Right ventricle myocardium superior (tissue), 1 donor: ENCODE measurements around the gene LUC7L3. TPM values are rescaled to one million over a fixed set of nuclear protein-coding genes. Genes with fewer than 3 reads are reported as not detected.
"Not testable (repeated sequence)": the region's sequence is repeated elsewhere in the genome, so short reads cannot be mapped to it uniquely, and the experiment has no call there.

Experiments used
- ATAC-seq: fragments of 200-7000 bp; cut with Tn5 transposase; one replicate; pipeline ENCODE4 v1.9.1; 2020; ENCODE audit warnings: mild to moderate bottlenecking; ENCODE audit not compliant: poor library complexity
- DNase-seq: peaks from one replicate; pipeline ENCODE4 v3.0.0-alpha.2; 2020
- intact Hi-C: fragments of 100-400 bp; cut with DNase I; formaldehyde crosslinking; loops from one replicate; pipeline ENCODE4 v1.11.2; 2022
- long read RNA-seq: library from polyadenylated mRNA; unstranded; transcript quantifications from one replicate; pipeline ENCODE4 v2.0.0, GENCODE V29; 2021
- total RNA-seq: library from RNA; stranded (reverse); fragmentation: NEBNext Ultra II Directional; extraction: Animal tissue kit (Norgen Biotek cat#: 25700); gene quantifications from one replicate; pipeline ENCODE4 v1.2.1, GENCODE V29; 2021
- donor health status: DM: no; HTN: yes; CAD: no; lungs with severe emphysema.

LUC7L3 gene, protein sequence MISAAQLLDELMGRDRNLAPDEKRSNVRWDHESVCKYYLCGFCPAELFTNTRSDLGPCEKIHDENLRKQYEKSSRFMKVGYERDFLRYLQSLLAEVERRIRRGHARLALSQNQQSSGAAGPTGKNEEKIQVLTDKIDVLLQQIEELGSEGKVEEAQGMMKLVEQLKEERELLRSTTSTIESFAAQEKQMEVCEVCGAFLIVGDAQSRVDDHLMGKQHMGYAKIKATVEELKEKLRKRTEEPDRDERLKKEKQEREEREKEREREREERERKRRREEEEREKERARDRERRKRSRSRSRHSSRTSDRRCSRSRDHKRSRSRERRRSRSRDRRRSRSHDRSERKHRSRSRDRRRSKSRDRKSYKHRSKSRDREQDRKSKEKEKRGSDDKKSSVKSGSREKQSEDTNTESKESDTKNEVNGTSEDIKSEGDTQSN
- total RNA-seq, result 58.1 TPM
- long read RNA-seq, full-length matches to known transcripts, result 26 of 37 reads
- long read RNA-seq, partial matches to known transcripts, result 2 of 37 reads
- long read RNA-seq, other reads (novel, unspliced or antisense), result 9 of 37 reads

DNA sequence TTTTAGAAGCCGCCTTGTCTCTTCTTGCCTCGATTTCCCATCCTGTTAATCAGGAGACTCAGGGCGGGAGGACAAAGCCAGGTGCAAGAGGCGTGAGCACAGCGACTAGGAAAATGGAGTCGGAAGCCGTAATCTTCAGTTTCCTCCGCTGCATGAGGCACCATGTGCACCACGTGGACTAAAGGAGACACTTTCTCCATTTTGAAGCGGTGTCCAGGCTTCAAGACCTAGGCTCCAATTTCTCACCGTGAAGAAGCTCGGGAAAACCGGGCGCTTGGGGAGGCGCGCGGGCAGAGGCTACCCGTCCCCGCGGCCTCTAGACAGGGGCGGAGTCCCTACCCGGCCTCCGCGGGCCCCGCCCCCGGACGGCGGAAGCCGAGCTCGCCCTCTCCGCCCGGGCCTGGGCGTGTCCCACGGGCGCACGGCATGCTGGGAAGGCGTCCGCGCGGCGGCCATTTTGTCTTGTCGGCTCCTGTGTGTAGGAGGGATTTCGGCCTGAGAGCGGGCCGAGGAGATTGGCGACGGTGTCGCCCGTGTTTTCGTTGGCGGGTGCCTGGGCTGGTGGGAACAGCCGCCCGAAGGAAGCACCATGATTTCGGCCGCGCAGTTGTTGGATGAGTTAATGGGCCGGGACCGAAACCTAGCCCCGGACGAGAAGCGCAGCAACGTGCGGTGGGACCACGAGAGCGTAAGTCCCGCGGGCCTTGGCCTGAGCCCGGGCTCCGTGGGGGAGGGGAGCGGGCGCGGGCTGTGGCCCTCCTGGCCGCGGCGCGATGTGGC lies at the start of gene LUC7L3:
LUC7L3 (plus strand) TSS at position 460 of the 780 bp plus-strand sequence; CDS start at position 590, 130 bp downstream.
- peak; percentile 96 for DNase-seq
- peak; percentile 99 for ATAC-seq
- intact Hi-C loops, result no loop called here

DNA sequence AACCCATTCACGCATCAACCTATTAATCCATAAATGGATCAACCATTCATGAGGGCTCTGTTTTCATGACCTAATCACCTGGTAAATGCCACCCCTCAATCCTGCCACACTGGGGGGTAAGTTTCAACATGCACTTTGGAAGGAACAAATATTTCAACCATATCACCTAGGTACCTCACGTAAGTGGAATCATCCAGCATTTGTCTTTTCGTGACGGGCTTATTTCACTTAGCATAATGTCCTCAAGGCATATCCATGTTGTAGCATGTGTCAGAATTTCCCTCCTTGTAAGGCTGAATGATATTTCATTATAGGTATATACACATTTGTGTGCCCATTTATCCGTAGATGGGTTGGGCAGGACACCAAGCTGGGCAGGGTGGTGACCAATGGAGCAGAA lies 47.3 kb upstream of the LUC7L3 start:
- ATAC-seq (no peak), DNase-seq (no peak)
- intact Hi-C loops, result no loop called here

DNA sequence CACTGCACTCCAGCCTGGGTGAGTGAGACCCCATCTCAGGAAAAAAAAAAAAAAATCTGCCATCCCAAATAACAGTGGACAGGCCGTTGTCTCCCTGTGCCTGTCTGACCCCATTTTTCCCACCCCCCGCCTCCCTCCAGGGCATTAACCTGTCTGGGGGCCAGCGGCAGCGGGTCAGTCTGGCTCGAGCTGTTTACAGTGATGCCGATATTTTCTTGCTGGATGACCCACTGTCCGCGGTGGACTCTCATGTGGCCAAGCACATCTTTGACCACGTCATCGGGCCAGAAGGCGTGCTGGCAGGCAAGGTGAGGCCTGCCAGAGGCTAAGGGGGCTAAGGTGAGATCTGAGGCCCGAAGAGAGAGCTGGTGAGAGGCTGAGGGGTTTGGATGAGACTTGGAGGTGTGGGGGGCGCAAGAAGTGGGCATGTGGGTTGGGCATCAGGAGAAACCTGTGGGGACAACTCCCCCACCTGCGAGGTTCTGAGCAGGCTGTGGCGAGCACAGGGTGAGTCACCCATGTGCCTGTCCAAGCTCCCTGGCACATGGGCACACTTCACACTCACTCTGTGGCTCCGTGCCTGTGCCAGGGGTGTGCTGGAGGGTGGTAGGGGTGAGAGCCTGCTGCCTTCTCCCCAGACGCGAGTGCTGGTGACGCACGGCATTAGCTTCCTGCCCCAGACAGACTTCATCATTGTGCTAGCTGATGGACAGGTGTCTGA lies 46.4 kb upstream of the LUC7L3 start:
- intact Hi-C loops, result no loop called here
- DNase-seq, result no peak
- ATAC-seq, result peak; percentile 82

DNA sequence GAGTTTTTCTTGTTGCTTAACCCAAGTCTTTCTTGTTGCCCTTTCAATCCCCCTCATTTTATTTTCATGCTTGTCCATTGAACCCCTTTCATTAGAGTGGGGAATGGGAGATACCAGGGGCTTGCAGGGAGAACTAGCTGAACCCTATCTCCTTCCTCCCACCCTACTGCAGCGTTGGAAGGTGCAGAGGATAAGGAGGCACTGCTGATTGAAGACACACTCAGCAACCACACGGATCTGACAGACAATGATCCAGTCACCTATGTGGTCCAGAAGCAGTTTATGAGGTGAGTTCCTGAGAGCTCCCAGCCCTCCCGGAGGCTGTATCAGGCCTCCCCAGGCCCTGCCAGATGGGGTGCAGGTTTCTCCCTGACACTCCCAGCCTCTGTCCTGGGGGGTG lies 44.2 kb upstream of the LUC7L3 start:
- no peak for DNase-seq
- ATAC-seq, result peak; percentile 21
- intact Hi-C loops, result no loop called here

DNA sequence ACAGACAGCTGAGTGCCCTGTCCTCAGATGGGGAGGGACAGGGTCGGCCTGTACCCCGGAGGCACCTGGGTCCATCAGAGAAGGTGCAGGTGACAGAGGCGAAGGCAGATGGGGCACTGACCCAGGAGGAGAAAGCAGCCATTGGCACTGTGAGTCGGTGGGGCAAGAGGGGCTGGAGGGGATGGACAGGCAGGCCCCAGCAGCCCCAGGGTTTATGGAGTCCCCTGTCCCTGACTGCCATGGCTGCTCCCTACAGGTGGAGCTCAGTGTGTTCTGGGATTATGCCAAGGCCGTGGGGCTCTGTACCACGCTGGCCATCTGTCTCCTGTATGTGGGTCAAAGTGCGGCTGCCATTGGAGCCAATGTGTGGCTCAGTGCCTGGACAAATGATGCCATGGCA lies 43.8 kb upstream of the LUC7L3 start:
- no peak for DNase-seq
- intact Hi-C loops, result no loop called here

DNA sequence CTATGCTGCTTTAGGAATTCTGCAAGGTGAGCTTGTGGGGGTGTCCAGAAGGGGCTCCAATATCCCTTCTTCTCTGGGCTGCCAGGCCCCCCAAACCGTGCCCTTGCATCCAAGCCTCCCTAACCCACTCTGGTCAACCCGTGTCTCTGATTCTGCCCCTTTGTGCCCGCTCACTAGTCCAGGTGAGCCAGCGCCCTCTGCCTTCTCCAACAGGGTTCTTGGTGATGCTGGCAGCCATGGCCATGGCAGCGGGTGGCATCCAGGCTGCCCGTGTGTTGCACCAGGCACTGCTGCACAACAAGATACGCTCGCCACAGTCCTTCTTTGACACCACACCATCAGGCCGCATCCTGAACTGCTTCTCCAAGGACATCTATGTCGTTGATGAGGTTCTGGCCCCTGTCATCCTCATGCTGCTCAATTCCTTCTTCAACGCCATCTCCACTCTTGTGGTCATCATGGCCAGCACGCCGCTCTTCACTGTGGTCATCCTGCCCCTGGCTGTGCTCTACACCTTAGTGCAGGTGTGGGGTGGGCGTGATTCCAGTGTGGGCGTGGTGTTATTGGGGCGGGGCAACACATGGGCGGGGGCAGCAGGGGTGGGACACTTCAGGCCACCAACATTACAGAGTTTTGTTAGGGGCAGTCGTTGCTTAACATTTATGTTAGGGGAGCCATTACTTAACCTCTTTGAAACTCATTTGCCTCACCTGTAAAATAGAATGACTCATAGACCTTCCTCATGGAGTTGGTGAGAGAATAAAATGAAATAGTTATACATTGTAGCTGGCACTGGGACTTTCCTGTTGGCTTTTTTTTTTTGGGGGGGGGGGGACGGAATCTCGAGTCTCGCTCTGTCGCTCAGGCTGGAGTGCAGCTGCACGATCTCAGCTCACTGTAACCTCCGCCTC lies 43.1 kb upstream of the LUC7L3 start:
- intact Hi-C loops, result no loop called here
- ATAC-seq (no peak), DNase-seq (no peak)

More for the DNA sequence above, 43.8 kb upstream of the LUC7L3 start:
- ATAC-seq, result peak; percentile 18

DNA sequence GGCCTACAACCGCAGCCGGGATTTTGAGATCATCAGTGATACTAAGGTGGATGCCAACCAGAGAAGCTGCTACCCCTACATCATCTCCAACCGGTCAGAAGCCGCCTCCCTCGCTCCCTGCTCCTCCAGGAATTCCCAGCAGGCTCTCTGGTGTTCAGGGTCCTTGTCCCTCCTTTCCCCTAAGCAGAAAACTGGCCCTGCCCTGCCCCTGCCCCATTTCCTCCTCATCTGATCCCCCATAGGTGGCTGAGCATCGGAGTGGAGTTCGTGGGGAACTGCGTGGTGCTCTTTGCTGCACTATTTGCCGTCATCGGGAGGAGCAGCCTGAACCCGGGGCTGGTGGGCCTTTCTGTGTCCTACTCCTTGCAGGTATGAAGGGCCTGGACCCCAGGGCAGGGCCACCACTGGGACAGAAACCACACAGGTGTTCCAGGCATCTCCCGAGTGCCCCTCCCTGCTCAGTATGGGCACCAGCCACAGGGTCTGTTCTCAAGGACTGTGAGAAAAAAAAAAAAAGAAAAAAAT lies 41.5 kb upstream of the LUC7L3 start:
- intact Hi-C loops, result no loop called here
- ATAC-seq, result no peak

DNA sequence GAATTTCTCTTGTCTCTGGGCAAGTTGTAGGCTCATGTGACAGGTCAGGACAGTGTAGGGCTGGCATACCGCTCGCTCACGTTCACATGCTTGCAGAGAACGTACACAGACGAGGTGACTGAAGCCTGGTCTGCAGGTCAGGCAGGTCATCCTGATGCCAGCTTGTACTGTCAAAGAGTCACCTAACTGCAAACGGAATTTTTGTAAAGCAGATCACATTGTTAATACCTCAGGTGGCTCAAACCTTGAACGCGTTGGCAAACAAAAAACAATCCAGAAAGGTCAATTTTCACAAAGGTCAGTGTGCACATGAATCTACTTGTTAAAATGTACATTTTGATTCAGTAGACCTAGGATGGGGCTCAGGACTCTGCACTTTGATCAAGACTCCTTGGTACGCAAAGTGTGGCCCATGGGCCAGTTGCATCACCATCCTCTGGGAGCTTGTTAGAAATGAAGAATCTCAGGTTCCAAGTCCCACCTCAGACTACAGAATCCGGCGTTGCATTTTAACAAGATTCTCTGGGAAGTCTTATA lies 40.3 kb upstream of the LUC7L3 start:
- ATAC-seq (no peak), DNase-seq (no peak)
- intact Hi-C loops, result no loop called here

More for the DNA sequence above, 41.5 kb upstream of the LUC7L3 start:
- DNase-seq, result no peak

DNA sequence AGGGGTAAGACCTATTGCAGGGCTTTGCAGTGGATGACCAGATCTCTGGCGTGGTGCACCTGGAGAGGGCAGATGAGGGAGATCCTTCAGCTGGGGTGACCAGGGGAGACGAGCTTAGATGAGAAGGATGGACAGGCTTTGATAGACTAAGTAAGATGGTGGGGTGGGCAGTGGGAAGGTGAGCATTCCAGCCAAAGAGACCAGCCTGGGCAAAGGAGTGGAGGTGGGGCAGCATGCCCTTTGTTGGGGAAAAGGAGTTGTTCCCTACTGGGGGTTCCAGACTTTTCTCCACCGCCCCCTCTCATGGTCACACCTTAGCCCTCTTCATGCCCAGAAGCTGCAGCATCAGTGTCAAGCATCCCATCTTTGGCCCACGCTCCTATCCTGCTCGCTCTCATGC lies 39.3 kb upstream of the LUC7L3 start:
- DNase-seq, result no peak
- intact Hi-C loops, result loop anchor here (2.0 to 5.0 kb wide), 2 partner anchors 49 to 128 kb away; no protein-coding TSS in a partner anchor
- no peak for ATAC-seq

DNA sequence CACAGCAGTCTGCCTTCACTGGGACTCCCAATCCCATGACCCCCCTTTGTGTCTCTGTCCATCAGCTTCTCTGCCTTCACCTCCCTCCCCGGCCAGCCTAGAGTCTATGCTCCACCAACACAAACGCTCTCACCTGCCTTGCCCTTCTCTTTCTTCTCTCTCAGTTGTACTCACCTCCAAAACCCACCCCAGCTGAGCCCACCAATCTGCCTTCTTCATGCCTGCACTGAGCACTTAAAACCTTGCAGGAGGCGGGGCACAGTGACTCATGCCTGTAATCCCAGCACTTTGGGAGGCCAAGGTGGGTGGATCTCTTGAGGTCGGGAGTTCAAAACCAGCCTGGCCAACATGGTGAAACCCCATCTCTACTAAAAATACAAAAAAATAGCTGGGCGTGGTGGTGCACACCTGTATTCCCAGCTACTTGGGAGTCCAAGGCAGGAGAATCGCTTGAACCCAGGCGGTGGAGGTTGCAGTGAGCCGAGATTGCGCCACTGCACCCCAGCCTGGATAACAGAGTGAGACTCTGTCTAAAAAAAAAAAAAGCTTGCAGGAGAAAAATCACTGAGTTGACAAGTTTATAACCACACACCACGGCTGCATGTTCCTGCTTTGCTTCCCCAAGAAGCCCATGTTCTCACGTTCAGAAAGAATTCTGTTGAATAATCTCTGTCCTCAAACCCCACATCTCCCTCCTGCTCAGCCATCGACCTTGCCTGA lies 38.7 kb upstream of the LUC7L3 start:
- intact Hi-C loops, result loop anchor here (2.0 to 5.0 kb wide), 2 partner anchors 50 to 128 kb away; no protein-coding TSS in a partner anchor
- ATAC-seq, DNase-seq: not testable (repeated sequence)

DNA sequence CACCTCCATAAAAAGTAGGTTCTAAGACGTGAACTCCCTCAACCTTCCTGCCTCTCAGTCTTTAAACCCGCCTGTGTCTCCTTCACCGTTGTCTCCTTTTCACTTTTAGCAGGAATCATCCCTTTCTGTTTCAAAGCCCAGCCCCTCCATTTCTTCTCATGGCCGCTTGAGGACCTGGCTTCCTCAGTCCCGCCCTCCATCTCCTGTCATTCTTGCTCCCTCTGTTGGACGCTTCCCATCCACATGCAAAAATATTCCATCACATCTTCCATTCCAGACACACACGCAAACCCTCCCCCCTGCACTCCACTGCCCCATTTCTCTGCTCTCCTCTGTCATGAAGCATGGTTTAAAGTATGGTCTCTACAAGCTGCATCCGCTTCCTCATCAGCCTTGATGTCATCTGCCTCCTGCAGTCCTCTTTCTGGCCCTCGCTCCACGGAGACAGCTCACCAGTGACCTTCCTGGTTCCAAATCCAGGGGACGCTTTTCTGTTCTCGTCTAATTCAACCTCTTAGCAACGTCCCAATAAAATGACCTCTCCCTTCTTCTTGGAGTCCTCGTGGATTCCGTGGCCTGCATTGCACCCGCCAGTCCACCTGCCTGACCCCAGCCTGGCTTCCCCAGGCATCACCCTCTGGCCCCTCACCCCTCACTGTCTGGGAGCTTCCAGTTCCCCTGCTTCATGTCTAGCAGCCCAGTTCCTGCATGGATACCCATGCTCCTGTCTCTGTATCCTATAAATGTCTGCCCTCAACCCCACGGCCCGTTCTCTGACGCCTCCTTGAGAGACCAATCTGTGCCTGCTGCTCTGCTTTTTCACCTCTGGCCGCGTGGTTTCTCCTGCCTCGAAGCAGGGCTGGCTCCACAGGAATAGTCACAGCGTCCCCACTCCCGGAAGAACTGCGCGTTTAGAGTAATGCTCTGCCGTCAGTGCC lies 37.9 kb upstream of the LUC7L3 start:
- intact Hi-C loops, result loop anchor here (2.0 to 5.0 kb wide), 2 partner anchors 51 to 129 kb away; no protein-coding TSS in a partner anchor
- ATAC-seq, result peak; percentile 80
- DNase-seq, result no peak

DNA sequence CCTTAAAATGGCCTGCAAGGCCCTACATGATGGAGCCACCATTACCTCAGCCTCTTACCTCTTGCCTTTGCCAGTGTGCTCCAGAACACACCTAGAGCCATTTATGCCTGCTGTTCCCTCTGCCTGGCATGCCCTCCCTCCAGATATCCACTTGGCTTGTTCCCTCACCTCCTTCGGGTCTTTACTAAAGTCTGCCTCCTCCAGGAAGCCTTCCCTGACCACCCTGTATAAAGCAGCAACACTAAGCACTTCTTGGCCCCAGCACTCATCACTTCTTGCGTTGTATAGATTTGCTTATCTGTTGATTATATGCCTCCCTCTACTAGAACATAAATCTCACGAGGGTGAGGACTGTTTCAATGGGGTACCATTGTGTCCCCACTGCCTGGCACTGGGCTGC lies 37.0 kb upstream of the LUC7L3 start:
- intact Hi-C loops, result loop anchor here (5.0 kb wide), 1 partner anchor 130 kb away; no protein-coding TSS in a partner anchor
- ATAC-seq, result no peak
- no peak for DNase-seq

DNA sequence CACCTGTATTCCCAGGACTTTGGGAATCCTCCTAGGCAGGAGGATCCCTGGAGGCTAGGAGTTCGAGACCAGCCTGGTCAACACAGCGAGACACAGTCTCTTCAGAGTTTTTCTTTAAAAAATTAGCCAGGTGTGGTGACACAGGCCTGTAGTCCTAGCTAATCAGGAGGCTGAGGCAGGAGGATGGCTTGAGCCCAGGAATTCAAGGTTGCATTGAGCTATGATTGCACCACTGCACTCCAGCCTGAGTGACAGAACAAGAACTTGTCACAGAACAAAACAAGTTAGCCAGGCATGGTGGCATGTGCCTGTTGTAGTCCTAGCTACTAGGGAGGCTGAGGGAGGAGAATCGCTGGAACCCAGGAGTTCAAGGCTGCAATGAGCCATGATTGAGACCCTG lies 36.5 kb upstream of the LUC7L3 start:
- intact Hi-C loops, result loop anchor here (5.0 kb wide), 1 partner anchor 131 kb away; no protein-coding TSS in a partner anchor
- ATAC-seq, result no peak
- no peak for DNase-seq

DNA sequence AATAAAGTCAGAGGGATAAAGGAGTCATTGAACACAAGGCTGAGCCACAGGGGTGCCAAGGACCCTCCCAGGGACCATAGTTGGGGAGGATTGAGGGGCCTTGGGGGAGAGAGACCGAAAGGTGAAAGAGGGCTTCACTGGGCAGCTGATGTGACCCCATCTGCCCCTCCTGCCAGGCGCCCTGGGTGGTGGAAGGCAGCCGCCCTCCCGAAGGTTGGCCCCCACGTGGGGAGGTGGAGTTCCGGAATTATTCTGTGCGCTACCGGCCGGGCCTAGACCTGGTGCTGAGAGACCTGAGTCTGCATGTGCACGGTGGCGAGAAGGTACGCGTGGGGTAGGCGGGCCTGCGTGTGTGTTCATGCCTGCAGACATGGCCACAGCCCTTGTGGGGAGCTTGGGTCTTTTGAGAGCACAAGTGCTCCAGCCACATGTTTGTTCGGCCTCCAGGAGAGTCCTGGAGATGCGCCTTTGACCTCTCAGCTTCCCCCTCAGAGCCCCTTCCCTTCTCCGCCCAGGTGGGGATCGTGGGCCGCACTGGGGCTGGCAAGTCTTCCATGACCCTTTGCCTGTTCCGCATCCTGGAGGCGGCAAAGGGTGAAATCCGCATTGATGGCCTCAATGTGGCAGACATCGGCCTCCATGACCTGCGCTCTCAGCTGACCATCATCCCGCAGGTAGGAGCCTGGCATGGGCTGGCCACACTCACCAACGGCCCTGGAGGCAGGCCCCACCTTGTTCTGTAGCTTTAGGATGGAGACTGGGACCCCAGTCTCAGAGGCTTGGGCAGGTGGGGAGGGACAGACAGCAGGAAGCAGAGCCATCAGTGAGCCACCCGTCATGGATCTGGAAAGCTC lies 35.7 kb upstream of the LUC7L3 start:
- intact Hi-C loops, result loop anchor here (5.0 kb wide), 1 partner anchor 131 kb away; no protein-coding TSS in a partner anchor
- DNase-seq, result no peak
- no peak for ATAC-seq

DNA sequence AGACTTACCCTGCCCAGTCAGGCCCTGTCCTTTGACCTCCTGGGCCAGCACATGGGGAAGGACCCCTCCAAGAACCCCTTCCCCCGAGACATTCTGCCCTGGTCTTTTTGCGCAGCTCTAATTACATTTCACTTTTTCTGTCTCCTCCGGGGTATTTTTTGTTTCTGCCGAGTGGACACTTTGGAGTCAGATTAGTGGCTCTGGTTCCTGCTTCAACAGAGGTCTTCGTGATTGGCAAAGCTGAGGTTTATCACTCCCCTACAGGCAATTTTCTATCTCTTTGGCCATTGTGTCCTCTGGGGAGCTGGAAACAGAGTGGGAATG lies 35.2 kb upstream of the LUC7L3 start:
- intact Hi-C loops, result loop anchor here (5.0 kb wide), 1 partner anchor 132 kb away; no protein-coding TSS in a partner anchor
- DNase-seq, result no peak
- ATAC-seq, result no peak
